Lung (tissue), 12 donors: ENCODE measurements around the gene RTTN. TPM values are rescaled to one million over a fixed set of nuclear protein-coding genes. Genes with fewer than 3 reads are reported as not detected.

Experiments
- ATAC-seq: fragments of 200-7000 bp; cut with Tn5 transposase; one replicate; pipeline ENCODE4 v1.9.1; 2020; ENCODE audit warnings: moderate number of reproducible peaks; ENCODE audit not compliant: insufficient read depth, low FRiP score
- DNase-seq, 3 donors: peaks; one replicate each; pipeline ENCODE4 v3.0.0-alpha.2; 2013 to 2017
- H3K27ac ChIP-seq, 2 donors: one replicate each; pipeline ENCODE4 v1.5.1; 2013; ENCODE audit warnings: mild to moderate bottlenecking in 2 of 2, moderate library complexity in 2 of 2, control low read depth in 1 of 2, inconsistent platforms in 1 of 2, low read depth in 1 of 2, low read length in 1 of 2
- H3K27me3 ChIP-seq, 3 donors: one replicate each; pipeline ENCODE4 v1.5.1; 2013; ENCODE audit warnings: low read length in 2 of 3; ENCODE audit not compliant: control insufficient read depth in 3 of 3, insufficient read depth in 3 of 3
- H3K36me3 ChIP-seq, 4 donors: one replicate each; pipeline ENCODE4 v1.5.1; 2013; ENCODE audit warnings: low read length in 4 of 4, mild to moderate bottlenecking in 1 of 4, moderate library complexity in 1 of 4; ENCODE audit not compliant: control insufficient read depth in 4 of 4, insufficient read depth in 4 of 4
- H3K4me1 ChIP-seq, 5 donors: one replicate each; pipeline ENCODE4 v1.5.1; 2013; ENCODE audit warnings: low read length in 5 of 5, mild to moderate bottlenecking in 2 of 5, moderate library complexity in 1 of 5; ENCODE audit not compliant: control insufficient read depth in 5 of 5, insufficient read depth in 5 of 5
- H3K4me3 ChIP-seq: one replicate; pipeline ENCODE4 v1.5.1; 2013; ENCODE audit warnings: mild to moderate bottlenecking, control low read depth, moderate library complexity
- H3K9ac ChIP-seq, 2 donors: one replicate each; pipeline ENCODE4 v1.5.1; 2013; ENCODE audit warnings: low read length in 2 of 2, control low read depth in 1 of 2; ENCODE audit not compliant: insufficient read depth in 1 of 2
- H3K9me3 ChIP-seq, 4 donors: one replicate each; pipeline ENCODE4 v1.5.1; 2013; ENCODE audit warnings: low read length in 3 of 4, mild to moderate bottlenecking in 1 of 4, moderate library complexity in 1 of 4; ENCODE audit not compliant: control insufficient read depth in 4 of 4, insufficient read depth in 3 of 4
- CTCF ChIP-seq: IDR thresholded peaks from 2 replicates; pipeline ENCODE4 v1.5.1; 2012; ENCODE audit warnings: mild to moderate bottlenecking; ENCODE audit errors: control extremely low read depth, extremely low read depth
- WGBS, 2 donors: extraction: QIAGEN DNeasy Blood & Tissue Kit; methylation state at CpG; one replicate each; pipeline ENCODE4 v1.1.7; 2013; 5-methylcytosine and 5-hydroxymethylcytosine counted together
- polyA plus RNA-seq, 2 donors: library from polyadenylated mRNA; stranded (reverse); fragments of 200-250 nt; gene quantifications; one replicate each; pipeline ENCODE4 v1.2.1, GENCODE V29; 2013
- total RNA-seq, 2 donors: library from RNA; depleted of rRNA in 1 of 2; stranded (reverse); fragments of >200 nt in 1 of 2; gene quantifications; one replicate each; pipeline ENCODE4 v1.2.1, GENCODE V29; 2014 to 2021
- donor health status: control.
- donor health status: control.
- donor health status: Bipolar disorder and iron deficiency.
- donor health status: healthy.
- donor health status: DM: yes; HTN: yes; CAD: no.

The RTTN gene
- total and polyA plus RNA-seq, 4 donors, result 2.1 to 50.8 (median 9.2) TPM

DNA sequence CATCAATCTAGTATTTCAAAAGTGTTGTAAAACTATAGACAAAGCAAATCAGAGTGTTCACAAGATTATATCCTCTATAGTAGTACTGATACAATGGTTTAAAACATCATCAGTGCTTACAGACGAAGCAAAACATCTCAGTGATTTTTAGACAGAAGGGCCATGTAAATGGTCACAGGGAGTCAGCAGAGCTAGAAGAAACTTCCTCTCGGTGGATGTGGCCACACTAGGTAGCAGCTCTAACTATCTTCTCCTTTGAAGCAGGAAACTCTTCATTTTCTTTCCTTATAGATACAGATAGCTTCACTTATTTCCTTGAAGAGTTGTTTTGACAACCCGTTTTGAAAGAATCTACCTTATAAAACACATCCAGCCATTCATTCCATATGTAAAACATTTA lies 177.4 kb downstream of the RTTN start:
- Histone ChIP-seq H3K9me3 (no peaks in the 10 kb centered on the region), H3K27me3 (no peaks in the 10 kb centered on the region), H3K4me3 (no peak overlapping the region), H3K27ac (no peak overlapping the region), H3K9ac (no peak overlapping the region), H3K36me3 (peaks cover 0 to 13% (median 10%) of the 10 kb centered on the region in 4 donors), H3K4me1 (no peaks in the 10 kb centered on the region)
- 93 to 95% methylated on average over 3 of the region's 3 CpGs for WGBS, 2 donors
- DNase-seq (no peak), ATAC-seq (no peak)
- TF ChIP-seq CTCF, result no peak

DNA sequence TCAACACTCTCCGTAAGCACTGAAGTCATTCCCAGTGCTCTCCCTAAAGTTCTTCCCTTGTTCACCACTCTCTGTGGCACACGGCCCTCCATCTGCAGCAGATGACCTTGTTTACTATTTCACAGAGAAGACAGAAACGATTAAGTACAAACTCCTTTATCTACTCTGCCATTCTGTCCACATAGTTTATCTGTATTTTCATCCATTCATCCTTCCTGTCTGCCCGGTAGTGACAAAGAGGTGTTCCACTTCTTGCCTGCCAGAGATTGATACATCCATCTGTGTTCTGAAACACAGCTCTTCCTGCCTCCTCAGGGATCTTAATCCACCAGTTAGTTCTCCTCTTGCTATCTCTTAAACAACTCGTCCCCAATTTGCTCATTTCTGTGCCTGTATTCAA lies 179.9 kb downstream of the RTTN start:
- WGBS, 2 donors, result 65% methylated on average over 5 of the region's 5 CpGs
- Histone ChIP-seq H3K4me1 (no peaks in the 10 kb centered on the region), H3K4me3 (no peak overlapping the region), H3K27me3 (no peaks in the 10 kb centered on the region), H3K9ac (no peak overlapping the region), H3K36me3 (peaks cover 1 to 22% (median 16%) of the 10 kb centered on the region in 4 donors), H3K9me3 (no peaks in the 10 kb centered on the region), H3K27ac (no peak overlapping the region)
- ATAC-seq, result no peak
- no peak for DNase-seq
- TF ChIP-seq CTCF, result no peak

DNA sequence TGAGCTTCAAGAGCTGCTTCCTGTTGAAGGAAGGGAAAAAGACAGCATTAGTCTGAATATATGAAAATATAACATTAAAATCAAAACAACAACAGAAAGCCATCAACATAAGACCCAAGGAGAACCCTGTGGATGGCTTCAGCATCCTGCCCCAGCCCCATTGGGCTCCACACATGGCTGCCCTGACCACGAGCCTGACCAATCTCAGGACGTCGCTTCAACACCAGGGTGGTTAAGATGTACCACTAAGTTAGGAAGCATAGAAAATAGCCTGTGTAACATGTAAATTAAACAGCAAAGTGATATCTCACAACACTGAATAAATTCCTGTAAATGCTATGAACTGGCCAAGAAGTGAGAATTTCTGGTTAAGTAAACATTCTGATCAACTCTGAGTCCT lies 180.7 kb downstream of the RTTN start:
- H3K4me3 ChIP-seq, result no peak overlapping the region
- no peaks in the 10 kb centered on the region for H3K4me1 ChIP-seq
- ATAC-seq (no peak), DNase-seq (no peak)
- peaks cover 1 to 22% (median 15%) of the 10 kb centered on the region in 4 donors for H3K36me3 ChIP-seq
- H3K27me3 ChIP-seq, result no peaks in the 10 kb centered on the region
- TF ChIP-seq CTCF, result no peak
- WGBS, 2 donors, result 95 to 100% methylated on average over 3 of the region's 3 CpGs
- H3K9me3 ChIP-seq, result no peaks in the 10 kb centered on the region
- H3K27ac ChIP-seq, result no peak overlapping the region
- H3K9ac ChIP-seq, result no peak overlapping the region

GRCh38 chr18:70024093-70024492 lies 181.4 kb downstream of the RTTN start:
- Histone ChIP-seq H3K36me3 (peaks cover 1 to 23% (median 15%) of the 10 kb centered on the region in 4 donors), H3K9ac (no peak overlapping the region), H3K27ac (no peak overlapping the region), H3K4me1 (no peaks in the 10 kb centered on the region), H3K4me3 (no peak overlapping the region), H3K9me3 (no peaks in the 10 kb centered on the region), H3K27me3 (no peaks in the 10 kb centered on the region)
- TF ChIP-seq CTCF, result no peak
- DNase-seq (no peak), ATAC-seq (no peak)
- 91 to 94% methylated on average over 2 of the region's 2 CpGs for WGBS, 2 donors
